HG03460 (cell line): ENCODE data around the gene DMXL2.
"Not testable (repeated sequence)": the region's sequence is repeated elsewhere in the genome, so short reads cannot be mapped to it uniquely, and the experiment has no call there.

Source experiments
- ATAC-seq: cut with Tn5 transposase; IDR thresholded peaks from one replicate; pipeline ENCODE4 v1.9.1; 2021; ENCODE audit not compliant: unreplicated experiment

DMXL2 gene

DNA sequence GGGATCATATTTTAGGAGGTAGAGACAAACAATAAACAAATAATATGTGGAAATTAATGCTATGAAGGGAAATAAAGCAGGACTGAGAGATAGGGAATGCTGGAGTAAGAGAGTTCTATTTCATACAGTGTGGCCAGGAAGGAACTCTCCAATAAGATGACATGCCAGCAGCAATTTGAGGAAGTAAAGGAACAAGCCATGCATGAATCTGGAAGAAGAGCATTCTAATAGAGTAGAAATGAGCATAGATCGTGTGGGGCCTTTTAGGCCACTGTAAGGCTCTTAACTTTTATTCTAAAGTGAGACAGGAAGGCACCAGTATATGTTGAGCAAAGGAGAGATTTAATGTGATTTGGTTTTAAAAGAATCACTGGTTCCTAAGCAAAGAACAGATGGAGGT, 126.3 kb downstream of the DMXL2 start:
- ATAC-seq, result no peak

- no peak for ATAC-seq
Observed at GRCh38 chr15:51494411-51495314, 127.9 kb downstream of the DMXL2 start.

GRCh38 chr15:51493892-51494291, 128.7 kb downstream of the DMXL2 start:
- no peak for ATAC-seq

DNA sequence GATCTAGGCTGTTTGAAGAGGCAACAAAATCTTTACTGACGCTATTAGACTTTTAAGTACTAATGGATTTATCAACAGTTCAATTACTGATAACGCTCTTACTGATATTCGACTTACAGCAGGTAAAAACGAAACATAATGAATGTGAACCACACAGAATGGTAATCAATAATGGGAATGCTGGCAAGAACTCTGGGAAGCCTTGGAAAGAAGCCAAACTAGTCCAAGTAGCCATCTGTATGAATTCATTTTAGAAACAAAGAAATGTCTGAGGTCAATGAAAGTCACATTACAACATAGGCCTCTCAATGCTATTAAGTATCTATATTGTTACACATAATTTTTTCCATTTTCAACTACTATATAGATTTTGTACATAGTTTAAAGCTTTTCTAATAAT, 130.0 kb downstream of the DMXL2 start:
- no peak for ATAC-seq

DNA sequence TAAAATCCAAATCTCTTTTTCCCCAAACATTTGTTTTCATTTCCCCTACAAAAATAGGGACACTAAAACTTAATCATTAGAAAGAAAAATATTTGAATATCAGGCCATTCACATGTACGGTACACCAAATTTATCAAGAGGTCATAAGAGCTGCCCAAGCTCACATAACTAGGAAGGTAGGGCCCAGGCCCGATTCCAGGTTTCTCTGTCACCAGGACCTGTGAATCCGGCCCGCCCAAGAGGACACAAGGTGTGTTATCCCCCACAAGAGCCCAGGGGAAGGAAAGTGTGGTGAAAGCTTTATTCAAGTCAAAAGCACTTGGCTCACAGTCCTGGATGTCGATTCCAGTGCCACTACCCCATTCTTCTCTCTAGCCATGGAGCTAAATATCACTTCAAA, 130.6 kb downstream of the DMXL2 start:
- no peak for ATAC-seq

DNA sequence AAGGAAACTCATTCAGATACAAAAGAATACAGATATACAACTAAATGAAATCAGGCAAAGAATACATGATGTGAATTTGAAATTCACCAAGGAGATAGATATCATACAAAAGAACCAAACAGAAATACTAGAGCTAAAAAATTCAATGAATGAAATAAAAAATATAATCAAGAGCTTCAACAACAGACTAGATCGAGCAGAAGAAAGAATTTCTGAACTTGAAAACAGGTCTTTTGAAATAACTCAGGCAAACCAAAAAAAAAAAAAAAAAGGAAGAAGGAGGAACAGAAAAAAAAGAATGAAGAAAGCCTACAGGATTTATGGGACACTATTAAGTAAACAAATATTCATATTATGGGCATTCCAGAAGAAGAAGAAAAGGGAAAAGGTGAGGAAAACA, 137.8 kb downstream of the DMXL2 start:
- no peak for ATAC-seq

DNA sequence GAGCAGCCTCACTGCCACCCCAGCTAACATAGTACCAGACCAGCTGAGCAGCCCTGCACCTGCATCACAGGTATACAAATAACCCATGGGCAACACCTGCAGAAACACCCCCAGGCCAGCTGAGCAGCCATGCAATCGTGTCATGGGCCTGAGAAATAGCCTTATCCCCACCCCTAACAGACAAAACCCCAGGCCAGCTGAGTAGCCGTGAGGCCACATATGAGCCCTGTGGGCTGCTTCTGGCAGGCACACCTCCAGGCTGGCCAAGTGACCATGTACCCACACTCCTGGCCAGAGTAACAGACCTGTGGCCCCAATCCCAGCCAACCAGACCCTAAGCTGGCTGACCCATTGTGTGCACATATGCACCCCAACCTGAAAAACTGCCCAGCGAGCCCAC, 138.6 kb downstream of the DMXL2 start:
- no peak for ATAC-seq

- ATAC-seq, result no peak
Observed at GRCh38 chr15:51483520-51483919, 139.1 kb downstream of the DMXL2 start.

DNA sequence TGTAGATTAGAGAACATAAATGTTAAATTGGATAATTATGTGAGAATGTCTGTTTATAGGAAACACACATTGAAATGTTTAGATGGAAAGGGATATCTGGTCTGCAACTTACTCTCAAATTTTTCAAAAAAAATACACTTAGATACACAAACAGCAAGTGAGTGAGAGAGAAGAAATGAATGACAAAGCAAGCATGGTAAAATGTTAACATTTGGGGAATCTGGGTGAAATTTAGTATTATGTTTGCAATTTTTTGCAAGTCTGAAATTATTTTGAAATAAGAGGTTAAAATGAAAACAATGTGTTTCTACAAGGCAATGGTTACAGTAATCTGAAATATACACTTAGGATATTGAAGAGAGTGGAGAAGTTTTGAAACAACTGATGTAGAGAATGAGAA, 146.8 kb downstream of the DMXL2 start:
- ATAC-seq, result no peak

DNA sequence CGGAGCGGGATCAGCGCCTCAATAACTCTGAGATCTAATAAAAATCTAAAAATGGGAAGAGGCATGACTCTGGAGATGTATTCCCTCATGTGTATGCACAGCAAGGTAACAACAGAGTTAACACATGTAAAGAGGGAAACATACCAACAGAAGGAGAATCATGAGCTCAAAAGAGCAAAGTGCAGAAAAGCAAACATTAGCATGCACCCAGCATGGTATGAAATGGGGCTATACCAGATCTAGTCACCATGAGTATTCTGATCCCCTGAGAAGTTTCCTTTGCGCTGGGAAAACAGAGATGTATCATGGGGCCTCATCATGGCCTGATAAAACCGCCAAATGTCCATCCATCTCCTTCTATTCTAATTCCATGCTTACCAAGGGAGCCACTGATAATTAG, 152.1 kb downstream of the DMXL2 start:
- no peak for ATAC-seq

- no peak for ATAC-seq
Observed at GRCh38 chr15:51460796-51461195, 161.8 kb downstream of the DMXL2 start.

- no peak for ATAC-seq
Observed at GRCh38 chr15:51450001-51450400, 172.6 kb downstream of the DMXL2 start.

DNA sequence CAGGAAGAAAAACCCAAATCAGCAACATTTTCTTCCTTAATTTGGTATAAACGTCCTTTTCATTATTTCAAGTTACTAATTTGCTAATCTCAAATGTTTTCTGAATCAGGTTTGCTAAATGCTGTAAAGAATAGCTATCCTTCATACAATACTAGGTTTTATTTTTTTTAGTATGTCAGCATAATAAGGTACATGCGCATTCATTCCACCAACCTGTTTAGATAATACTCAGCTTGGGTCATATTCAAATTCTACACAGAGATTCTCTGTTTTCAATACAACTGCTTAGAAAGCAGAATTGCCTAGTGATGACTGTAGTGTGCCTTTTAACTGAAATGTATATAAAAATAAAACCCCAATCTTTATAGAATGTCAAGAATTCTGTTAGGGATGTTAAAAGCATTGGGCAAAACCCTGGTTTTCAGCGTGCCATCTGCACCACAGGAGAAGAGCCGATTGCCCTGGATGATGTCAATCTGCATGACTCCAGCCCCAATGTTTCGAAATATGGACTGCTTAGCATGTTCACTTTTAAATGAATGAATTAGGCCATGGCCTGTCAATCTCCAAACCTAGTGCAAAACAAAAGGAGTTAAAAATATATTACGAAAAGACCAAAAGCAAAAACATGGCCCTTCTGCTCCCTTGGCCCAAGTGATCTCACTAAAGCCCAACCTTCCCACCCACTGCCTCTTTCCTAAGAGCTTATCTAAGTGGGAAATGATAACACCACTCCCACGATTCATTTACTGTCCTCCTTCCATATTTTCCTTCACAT, 173.8 kb downstream of the DMXL2 start:
- ATAC-seq, result no peak

GRCh38 chr15:51447855-51448621, 174.5 kb downstream of the DMXL2 start:
- no peak for ATAC-seq

GRCh38 chr15:51446029-51446744, 176.4 kb downstream of the DMXL2 start:
- ATAC-seq, result not testable (repeated sequence)

DNA sequence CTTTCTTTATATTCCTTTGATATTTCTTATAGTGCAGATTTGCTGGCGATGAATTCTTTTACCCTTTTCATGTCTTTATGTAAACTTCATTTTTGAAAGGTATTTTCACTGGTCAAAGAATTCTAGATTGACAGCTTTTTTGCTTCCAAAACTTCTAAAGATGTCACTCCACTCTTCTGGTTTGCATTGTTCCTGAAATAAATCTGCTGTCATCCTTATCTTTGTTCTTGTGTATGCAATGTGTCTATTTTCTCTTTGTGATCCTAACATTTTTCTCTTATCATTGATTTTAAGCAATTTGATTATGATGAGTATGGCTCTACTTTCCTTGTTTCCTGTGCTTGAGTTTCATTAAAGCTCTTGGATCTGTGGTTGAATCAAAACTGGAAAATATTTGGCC, 177.8 kb downstream of the DMXL2 start:
- no peak for ATAC-seq

- no peak for ATAC-seq
Observed at GRCh38 chr15:51444112-51444511, 178.5 kb downstream of the DMXL2 start.

DNA sequence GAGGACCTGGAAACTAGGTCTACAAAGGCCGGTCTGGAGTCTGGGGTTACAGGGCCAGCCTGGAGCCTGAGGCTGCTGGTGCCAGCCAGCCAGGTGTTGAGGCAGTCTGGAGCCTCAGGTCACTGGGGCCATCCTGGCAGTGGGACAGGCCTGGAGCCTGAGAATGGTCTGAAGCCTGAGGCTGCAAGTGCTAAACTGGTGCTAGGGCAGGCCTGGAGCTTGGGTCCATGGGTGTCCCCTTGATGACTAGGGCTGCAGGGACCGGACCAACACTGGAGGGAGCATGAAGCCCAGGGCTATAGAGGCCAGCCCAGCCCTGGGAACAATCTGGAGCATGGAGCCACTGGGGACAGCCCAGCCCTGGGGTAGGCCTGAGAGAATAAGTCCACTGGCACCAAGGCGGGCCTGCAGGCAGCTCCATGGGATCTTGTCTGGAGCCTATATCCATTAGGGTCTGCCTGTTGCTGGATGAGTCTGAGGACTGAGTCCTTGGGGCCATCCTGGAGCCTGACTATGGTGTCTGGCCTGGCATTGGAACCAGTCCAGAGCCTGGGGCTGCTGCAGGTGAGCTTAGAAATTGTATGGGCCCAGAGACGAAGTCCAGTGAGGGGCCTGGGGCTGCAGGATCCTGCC, 179.2 kb downstream of the DMXL2 start:
- no peak for ATAC-seq

DNA sequence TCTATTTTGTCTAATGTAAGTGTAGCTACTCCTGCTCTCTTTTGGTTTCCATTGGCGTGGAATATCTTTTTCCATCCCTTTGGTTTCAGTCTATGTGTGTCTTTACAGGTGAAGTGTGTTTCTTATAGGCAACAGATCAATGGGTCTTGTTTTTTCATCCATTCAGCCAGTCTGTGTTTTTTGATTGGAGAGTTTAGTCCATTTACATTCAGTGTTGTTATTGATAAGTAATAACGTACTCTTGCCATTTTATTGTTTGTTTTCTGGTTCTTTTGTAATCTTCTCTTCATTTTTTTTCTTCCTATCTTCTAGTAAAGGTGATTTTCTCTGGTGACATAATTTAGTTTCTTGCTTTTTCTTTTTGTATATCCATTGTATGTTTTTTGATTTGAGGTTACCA, 184.0 kb downstream of the DMXL2 start:
- no peak for ATAC-seq

GRCh38 chr15:51425517-51426040, 197.0 kb downstream of the DMXL2 start:
- ATAC-seq, result no peak
